AG09319 (cell line): ENCODE data around the gene EQTN.
"Not testable (repeated sequence)": the region's sequence is repeated elsewhere in the genome, so short reads cannot be mapped to it uniquely, and the experiment has no call there.

Experiments
- DNase-seq: peaks from one replicate; pipeline ENCODE4 v3.0.0-alpha.2; 2010; ENCODE audit warnings: low read depth; ENCODE audit errors: extremely low read depth
- CTCF ChIP-seq: IDR thresholded peaks from 2 replicates; pipeline ENCODE4 v1.5.1; 2011; ENCODE audit warnings: low read depth, mild to moderate bottlenecking, inconsistent platforms, low read length, moderate library complexity

EQTN gene

GRCh38 chr9:27258662-27259061 is 38.3 kb downstream of the EQTN start:
- no peak for DNase-seq
- TF ChIP-seq CTCF: no peak

DNA sequence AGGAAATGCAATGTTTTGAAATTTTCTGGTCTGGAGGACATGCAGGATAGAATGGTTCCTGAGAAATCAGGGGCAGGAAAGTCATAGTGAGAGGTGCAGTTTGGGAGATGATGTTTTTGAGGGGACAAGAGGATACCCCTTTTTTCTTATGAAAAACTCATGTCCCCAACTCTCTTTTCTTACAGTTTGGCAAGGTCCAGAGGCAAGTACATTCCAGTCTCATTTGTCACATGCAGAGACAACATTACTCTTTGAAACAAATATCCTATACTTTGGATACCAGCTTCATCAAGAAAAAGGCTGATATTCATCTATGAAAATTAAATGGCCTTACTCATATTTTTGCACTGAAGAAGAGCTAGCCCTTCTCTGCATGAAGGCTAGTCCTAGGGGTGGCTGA is 48.2 kb downstream of the EQTN start:
- no peak for TF ChIP-seq CTCF
- DNase-seq: no peak

GRCh38 chr9:27247756-27248155 is 49.2 kb downstream of the EQTN start:
- DNase-seq: peak; percentile 2
- TF ChIP-seq CTCF: peak; percentile 42

GRCh38 chr9:27239648-27240047 is 57.3 kb downstream of the EQTN start:
- DNase-seq: not testable (repeated sequence)
